Endothelial cell of umbilical vein (primary cell): Measurements from ENCODE around the gene BCL2L14. TPM values are rescaled to one million over a fixed set of nuclear protein-coding genes. Genes with fewer than 3 reads are reported as not detected.

Source experiments
- BruUV-seq: library from RNA; stranded (reverse); fragments of 400-500 nt; replicated peaks from 2 replicates; lab custom pipeline; 2021; lab: Mats Ljungman, UMichigan
- CTCF ChIA-PET: fragments of 300-600, 350-600 bp; sonication (Branson Sonifier 250); formaldehyde crosslinking; loops from one replicate; lab custom pipeline; 2021; ENCODE audit warnings: antibody characterized with exemption, inconsistent platforms; lab: Charles Lee
- POLR2A ChIA-PET: fragments of 300-600, 350-600 bp; sonication (Branson Sonifier 250); formaldehyde crosslinking; loops from one replicate; lab custom pipeline; 2021; ENCODE audit warnings: antibody characterized with exemption, inconsistent platforms; lab: Charles Lee
- DNase-seq: peaks from one replicate; pipeline ENCODE4 v3.0.0-alpha.2; 2011; ENCODE audit warnings: low read depth, low spot score
- FAIRE-seq: peaks from 2 replicates; lab custom pipeline; 2011; peaks lifted over from hg19 to GRCh38; lab: Jason Lieb, UNC
- H2AFZ ChIP-seq: 2 replicates; pipeline ENCODE4 v1.6.0; 2012; ENCODE audit warnings: low read depth, low read length, control low read depth, inconsistent platforms
- H3K27ac ChIP-seq: 2 replicates; pipeline ENCODE4 v1.5.1; 2011; ENCODE audit warnings: low read depth, mild to moderate bottlenecking, control low read depth, low read length, moderate library complexity; ENCODE audit not compliant: insufficient read depth
- H3K27me3 ChIP-seq, 2 experiments: 2 replicates each; pipeline versions ENCODE4 v1.6.0 to v1.6.1; 2011; ENCODE audit warnings: low read length in 2 of 2, mixed read lengths in 1 of 2; ENCODE audit not compliant: control insufficient read depth in 2 of 2, insufficient read depth in 2 of 2
- H3K36me3 ChIP-seq, 2 experiments: 2 replicates in 1 of 2; 3 replicates in 1 of 2; pipeline ENCODE4 v1.5.1; 2011; ENCODE audit warnings: low read length in 2 of 2, mild to moderate bottlenecking in 1 of 2, moderate library complexity in 1 of 2; ENCODE audit not compliant: control insufficient read depth in 2 of 2, insufficient read depth in 2 of 2; ENCODE audit errors: extremely low read depth in 1 of 2
- H3K4me1 ChIP-seq: 3 replicates; pipeline ENCODE4 v1.5.1; 2011; ENCODE audit warnings: mild to moderate bottlenecking, low read length; ENCODE audit not compliant: control insufficient read depth, insufficient read depth; ENCODE audit errors: extremely low read depth
- H3K4me2 ChIP-seq: 2 replicates; pipeline ENCODE4 v1.6.1; 2011; ENCODE audit warnings: low read length, control low read depth, mixed read lengths; ENCODE audit not compliant: insufficient read depth
- H3K4me3 ChIP-seq, 3 experiments: fragments of 200-600 bp in 1 of 3; sonication (generic), shearing (Covaris generic) in 1 of 3; replicated peaks in 1 of 3; 2 replicates each; pipeline ENCODE4 v1.5.1; 2011 to 2016; ENCODE audit warnings: control low read depth in 3 of 3, low read length in 3 of 3, mild to moderate bottlenecking in 2 of 3, inconsistent platforms in 1 of 3, low read depth in 1 of 3, moderate library complexity in 1 of 3; ENCODE audit not compliant: insufficient read depth in 1 of 3
- H3K79me2 ChIP-seq: 2 replicates; pipeline ENCODE4 v1.6.0; 2012; ENCODE audit warnings: low read length, inconsistent platforms; ENCODE audit not compliant: control insufficient read depth, insufficient read depth
- H3K9ac ChIP-seq: replicated peaks from 2 replicates; pipeline ENCODE3; 2011; ENCODE audit warnings: low read length, control low read depth; ENCODE audit not compliant: insufficient read depth; ENCODE audit errors: extremely low read depth
- H3K9me1 ChIP-seq: replicated peaks from 3 replicates; pipeline ENCODE4 v1.6.0; 2011; ENCODE audit warnings: mild to moderate bottlenecking, low read length; ENCODE audit not compliant: control insufficient read depth, insufficient read depth; ENCODE audit errors: extremely low read depth
- H3K9me3 ChIP-seq: replicated peaks from 2 replicates; pipeline ENCODE4 v1.5.1; 2012; ENCODE audit warnings: low read length, inconsistent platforms; ENCODE audit not compliant: control insufficient read depth, insufficient read depth
- H4K20me1 ChIP-seq: replicated peaks from 2 replicates; pipeline ENCODE3; 2011; ENCODE audit warnings: mild to moderate bottlenecking, low read length; ENCODE audit not compliant: control insufficient read depth, insufficient read depth; ENCODE audit errors: extremely low read depth
- CTCF ChIP-seq, 2 donors: IDR thresholded peaks; 1 replicate in 1 of 2; 2 replicates in 1 of 2; pipeline ENCODE4 v1.5.1; 2011; ENCODE audit warnings: low read length in 2 of 2, mild to moderate bottlenecking in 2 of 2, moderate library complexity in 2 of 2, control low read depth in 1 of 2, inconsistent platforms in 1 of 2, low read depth in 1 of 2; ENCODE audit not compliant: insufficient read depth in 1 of 2; ENCODE audit errors: extremely low read depth in 1 of 2
- EZH2 ChIP-seq: IDR thresholded peaks from 2 replicates; pipeline ENCODE4 v1.6.1; 2012; ENCODE audit warnings: borderline replicate concordance, low read depth, mild to moderate bottlenecking, moderate library complexity, low read length, inconsistent platforms; ENCODE audit not compliant: severe bottlenecking
- FOS ChIP-seq: IDR thresholded peaks from 2 replicates; pipeline ENCODE4 v1.6.1; 2011; ENCODE audit warnings: mild to moderate bottlenecking, low read length, moderate library complexity, borderline replicate concordance; ENCODE audit not compliant: insufficient read depth
- GATA2 ChIP-seq: IDR thresholded peaks from 2 replicates; pipeline ENCODE4 v1.7.0; 2011; ENCODE audit warnings: low read depth, mild to moderate bottlenecking, moderate library complexity, mixed read lengths, low read length; ENCODE audit not compliant: insufficient read length, insufficient read depth
- JUN ChIP-seq: IDR thresholded peaks from 2 replicates; pipeline ENCODE4 v1.6.1; 2011; ENCODE audit warnings: borderline replicate concordance, low read depth; ENCODE audit not compliant: insufficient read length, insufficient read depth
- MAX ChIP-seq: IDR thresholded peaks from 2 replicates; pipeline ENCODE4 v1.6.1; 2011; ENCODE audit not compliant: insufficient read depth, insufficient read length
- MYC ChIP-seq: IDR thresholded peaks from one replicate; pipeline ENCODE4 v1.6.1; 2011; ENCODE audit warnings: mild to moderate bottlenecking, low read depth, low read length
- POLR2A ChIP-seq: IDR thresholded peaks from 2 replicates; pipeline ENCODE4 v1.6.1; 2012; ENCODE audit warnings: low read depth, mild to moderate bottlenecking, control low read depth, low read length
- POLR2AphosphoS5 ChIP-seq: IDR thresholded peaks from 2 replicates; pipeline ENCODE4 v1.6.1; 2012; ENCODE audit warnings: low read depth, mild to moderate bottlenecking, control low read depth, low read length, moderate library complexity; ENCODE audit not compliant: insufficient read depth
- dilution Hi-C: fragments of 300-500 bp; cut with MboI; formaldehyde crosslinking; loops from one replicate; pipeline ENCODE4 v1.15.0; 2019; ENCODE audit warnings: low sequenced_read_pairs; ENCODE audit not compliant: extremely low pct_ligation_motif_present
- intact Hi-C: fragments of 100-400 bp; cut with micrococcal nuclease; formaldehyde crosslinking; loops from one replicate; pipeline ENCODE4 v1.10.0; 2022
- polyA plus RNA-seq, 4 experiments: library from polyadenylated mRNA; depleted of rRNA in 3 of 4; stranded (reverse) in 3 of 4; unstranded in 1 of 4; fragments of >200 nt; gene quantifications; 2 replicates each; pipeline versions ENCODE4 v1.2.1 to v1.2.3, GENCODE V29; 2011 to 2012; ENCODE audit warnings: missing spikeins in 1 of 4
- total RNA-seq: library from RNA; stranded (reverse); gene quantifications from 2 replicates; pipeline ENCODE4 v1.2.3, GENCODE V29; 2021

BCL2L14 gene
- total and polyA plus RNA-seq, 2 donors (not counting 3 experiments of a cell fraction or from before 2014, with no cell fraction given), result not detected

GRCh38 chr12:12095021-12095420 is 24.3 kb downstream of the BCL2L14 start:
- no peaks in the 10 kb centered on the region for H3K9me1 ChIP-seq
- dilution Hi-C loops, result loop anchor here (25.0 kb wide), 1 partner anchor 242 kb away; no protein-coding TSS in a partner anchor
- H3K79me2 ChIP-seq, result no peaks in the 10 kb centered on the region
- no peaks in the 10 kb centered on the region for H3K9me3 ChIP-seq
- intact Hi-C loops, result loop anchor here (5.0 kb wide), 2 partner anchors 67 to 172 kb away; partner anchors contain the start of gene LRP6
- H3K4me3 ChIP-seq, result no peak overlapping the region
- BruUV-seq, result no TSS peak
- FAIRE-seq (peak; percentile 38), DNase-seq (peak; percentile 72)
- peak; percentile 82 for TF ChIP-seq GATA2
- no peak for TF ChIP-seq JUN
- no peak overlapping the region for H3K9ac ChIP-seq
- no peak overlapping the region for H2AFZ ChIP-seq
- H4K20me1 ChIP-seq, result no peaks in the 10 kb centered on the region
- no peak overlapping the region for H3K4me2 ChIP-seq
- POLR2A ChIA-PET, result interaction anchor here (0.7 to 1.2 kb wide), 2 partner anchors 172 to 717 kb away, joined by 4 to 5 read pairs; partner anchors contain the start of gene LRP6
- H3K4me1 ChIP-seq, result peaks cover 33% of the 10 kb centered on the region
- CTCF ChIA-PET, result interaction anchor here (0.8 to 1.5 kb wide), 7 partner anchors 9 to 241 kb away, joined by 3 to 6 read pairs (median 3); no protein-coding TSS in a partner anchor
- no peaks in the 10 kb centered on the region for H3K36me3 ChIP-seq
- H3K27ac ChIP-seq, result no peak overlapping the region
- H3K27me3 ChIP-seq, result no peaks in the 10 kb centered on the region

- H3K4me2 ChIP-seq, result no peak overlapping the region
- POLR2A ChIA-PET, result no interaction called here
- peaks cover 31% of the 10 kb centered on the region for H3K4me1 ChIP-seq
- no peak overlapping the region for H2AFZ ChIP-seq
- H3K9ac ChIP-seq, result no peak overlapping the region
- no peaks in the 10 kb centered on the region for H3K9me1 ChIP-seq
- no peaks in the 10 kb centered on the region for H3K27me3 ChIP-seq
- FAIRE-seq (no peak), DNase-seq (peak; percentile 24)
- CTCF ChIA-PET, result interaction anchor here (1.4 kb wide), 1 partner anchor 229 kb away, joined by 4 read pairs; no protein-coding TSS in a partner anchor
- H3K27ac ChIP-seq, result peak overlapping the region; percentile 74
- intact Hi-C loops, result loop anchor here (5.0 kb wide), 2 partner anchors 64 to 169 kb away; partner anchors contain the start of gene LRP6
- H3K79me2 ChIP-seq, result no peaks in the 10 kb centered on the region
- dilution Hi-C loops, result loop anchor here (25.0 kb wide), 1 partner anchor 239 kb away; no protein-coding TSS in a partner anchor
- no TSS peak for BruUV-seq
- no peaks in the 10 kb centered on the region for H4K20me1 ChIP-seq
- no peak for TF ChIP-seq CTCF (IDR thresholded peaks at IDR 0.05; ENCODE audit: extremely low read depth in 1 of 2, insufficient read depth in 1 of 2, low read depth in 1 of 2, low read length in 2 of 2)
- no peak for TF ChIP-seq EZH2
- TF ChIP-seq FOS, result no peak
- no peak for TF ChIP-seq POLR2A
- no peak for TF ChIP-seq POLR2AphosphoS5
- TF ChIP-seq GATA2, result no peak
- TF ChIP-seq MYC, result no peak
- no peak for TF ChIP-seq JUN
- no peak for TF ChIP-seq MAX
- no peaks in the 10 kb centered on the region for H3K9me3 ChIP-seq
- H3K36me3 ChIP-seq, result no peaks in the 10 kb centered on the region
- no peak overlapping the region for H3K4me3 ChIP-seq
Observed at GRCh38 chr12:12097891-12098690, 27.4 kb downstream of the BCL2L14 start.
